ENCODE results near the gene IL36A. TPM values are rescaled to one million over a fixed set of nuclear protein-coding genes. Genes with fewer than 3 reads are reported as not detected.

Gene IL36A
- total RNA-seq, 1 donor from 2014 or later, result not detected

DNA sequence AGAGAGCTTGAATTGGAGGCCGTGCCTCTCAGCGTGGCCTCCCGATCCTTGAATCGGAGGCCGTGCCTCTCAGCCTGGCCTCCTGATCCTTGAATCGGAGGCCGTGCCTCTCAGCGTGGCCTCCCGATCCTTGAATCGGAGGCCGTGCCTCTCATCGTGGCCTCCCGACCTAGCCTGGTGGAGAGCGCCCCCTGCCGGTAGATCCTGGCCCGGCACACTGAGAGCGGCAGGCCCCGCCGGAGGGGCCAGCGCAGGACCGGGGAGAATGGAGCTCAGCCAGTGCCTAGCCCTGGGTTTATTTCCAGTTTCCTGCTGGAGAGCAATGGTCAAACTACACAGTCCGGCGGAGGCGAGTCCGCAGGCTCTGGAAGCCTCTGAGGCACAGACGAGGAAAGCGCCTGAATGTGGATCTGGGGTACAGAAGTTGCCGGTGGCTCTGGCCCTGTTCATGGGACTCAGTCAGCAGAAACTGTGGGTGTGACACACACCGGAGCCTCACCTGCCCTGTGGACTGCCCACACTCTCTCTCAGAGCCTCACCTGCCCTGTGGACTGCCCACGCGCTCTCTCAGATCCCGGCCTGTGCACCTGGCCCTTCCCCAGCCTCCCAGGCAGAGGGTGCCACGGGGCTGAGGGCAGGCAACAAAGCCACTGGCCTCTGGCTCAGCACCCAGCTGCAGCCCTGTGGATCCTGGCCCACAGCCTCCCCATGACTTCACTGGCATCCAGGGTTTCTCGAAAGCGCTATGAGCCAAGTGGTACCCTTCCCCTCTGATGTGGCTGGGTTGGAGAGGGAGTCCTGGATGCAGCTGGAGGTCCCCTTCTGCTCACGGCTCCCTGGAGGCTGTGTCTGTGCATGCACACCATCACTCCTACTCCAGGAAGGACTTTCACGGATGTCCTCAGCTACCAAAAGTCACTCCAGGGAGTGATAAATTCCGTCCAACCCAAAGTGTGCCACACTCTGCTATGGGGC is 45.9 kb downstream of the IL36A start:
- no peak for DNase-seq

DNA sequence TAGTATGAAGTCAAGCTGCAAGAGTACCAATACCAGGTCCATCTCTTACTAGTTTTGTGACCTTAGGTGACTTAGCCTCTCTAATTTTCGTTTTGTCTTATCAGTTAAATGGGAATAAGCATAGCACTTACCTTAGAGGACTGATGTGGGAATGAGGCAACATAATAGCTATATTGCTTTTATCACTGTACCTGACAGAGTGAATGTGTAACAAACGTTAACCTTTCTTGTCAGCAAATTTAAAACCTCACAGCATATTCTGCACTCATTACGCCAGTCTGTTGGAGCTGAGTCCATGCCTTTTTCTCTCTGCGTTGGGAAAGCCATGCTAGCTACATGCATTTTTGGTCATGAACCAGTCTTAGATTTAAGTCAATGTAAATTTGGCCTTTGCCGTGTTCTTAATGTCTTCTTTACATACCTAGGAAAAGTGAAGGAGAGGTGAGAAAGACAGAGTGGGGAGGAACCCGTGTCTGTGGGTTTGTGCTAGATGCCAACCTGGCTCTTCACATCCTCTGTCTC is 47.2 kb downstream of the IL36A start, which contains the start of gene IL36B:
Gene IL36B, minus strand, starts transcription at position 472 of the 522 bp plus-strand sequence.
- DNase-seq, result no peak

DNA sequence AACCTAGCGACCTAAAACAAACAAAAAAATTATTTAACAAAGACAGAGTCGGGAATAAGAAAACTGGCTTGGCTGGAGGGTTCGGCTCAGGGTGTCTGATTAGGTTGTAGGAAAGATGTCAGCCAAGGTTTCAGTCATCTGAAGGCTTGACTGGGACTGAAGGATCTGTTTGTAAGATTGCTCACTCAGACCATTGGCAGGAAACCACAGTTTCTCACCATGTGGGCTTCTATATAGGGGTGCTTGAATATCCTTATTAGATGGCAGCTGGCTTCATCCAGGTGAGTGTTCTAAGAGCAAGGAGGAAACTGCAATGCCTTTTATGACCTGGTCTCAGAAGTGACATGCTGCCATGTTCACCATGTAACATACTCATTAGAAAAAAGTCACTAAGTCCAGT is 48.4 kb downstream of the IL36A start:
- DNase-seq, result no peak

DNA sequence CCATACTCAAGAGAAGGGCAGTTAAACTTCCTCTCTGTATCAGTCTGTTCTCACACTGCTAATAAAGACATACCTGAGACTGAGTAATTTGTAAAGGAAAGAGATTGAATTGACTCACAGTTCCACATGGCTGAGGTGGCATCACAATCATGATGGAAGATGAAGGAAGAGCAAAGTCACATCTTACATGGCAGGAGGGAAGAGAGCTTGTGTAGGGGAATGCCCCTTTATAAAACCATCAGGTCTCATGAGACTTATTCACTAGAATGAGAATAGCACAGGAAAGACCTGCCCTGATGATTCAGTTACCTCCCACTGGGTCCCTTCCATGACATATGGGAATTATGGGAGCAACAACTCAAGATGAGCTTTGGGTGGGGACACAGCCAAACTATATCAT is 48.8 kb downstream of the IL36A start:
- no peak for DNase-seq

DNA sequence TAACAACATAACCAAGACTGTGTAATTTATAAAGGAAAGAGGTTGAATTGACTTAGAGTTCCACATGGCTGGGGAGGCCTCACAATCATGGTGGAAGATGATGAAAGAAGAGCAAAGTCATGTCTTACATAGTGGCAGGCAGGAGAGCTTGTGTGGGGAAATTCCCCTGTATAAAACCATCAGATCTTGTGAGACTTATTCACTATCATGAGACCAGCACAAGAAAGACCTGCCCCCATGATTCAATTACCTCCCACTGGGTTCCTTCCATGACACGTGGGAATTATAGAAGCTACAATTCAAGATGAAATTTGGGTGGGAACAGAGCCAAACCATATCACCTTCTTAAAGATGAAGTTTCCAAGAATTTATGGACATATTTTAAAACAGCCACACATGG is 51.3 kb downstream of the IL36A start:
- DNase-seq, result no peak

DNA sequence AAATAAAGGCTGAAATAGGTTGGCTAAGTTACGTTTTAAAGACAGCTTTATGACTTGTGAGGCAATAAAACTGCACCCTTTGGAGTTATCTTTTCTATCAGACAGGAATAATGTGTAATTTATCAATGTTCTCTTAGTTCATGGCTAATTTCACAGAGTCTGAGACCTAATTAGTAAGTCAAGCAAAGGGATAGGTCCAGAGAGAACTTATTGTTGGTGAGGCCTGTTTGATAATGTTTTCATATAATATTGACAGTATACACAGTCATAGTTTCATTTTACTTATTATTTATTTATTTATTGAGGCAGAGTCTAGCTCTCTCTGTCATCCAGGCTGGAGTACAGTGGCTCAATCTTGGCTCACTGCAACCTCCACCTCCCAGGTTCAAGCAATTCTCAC is 51.9 kb downstream of the IL36A start:
- DNase-seq, result no peak

Small RNAs within 50 kb of the gene (small RNA-seq; reads per million reads assigned to genes)
- gene HMGN2P23, result not detected

Other genes with a start within 250 kb of the IL36A start
- gene CKAP2L, start 240.8 kb upstream of the IL36A start, total RNA-seq, result 2.2 TPM
- gene IL1A, start 221.0 kb upstream of the IL36A start, total RNA-seq, result not detected
- gene IL1B, start 168.7 kb upstream of the IL36A start, total RNA-seq, result 0.78 TPM
- not detected for gene IL37, start 94.3 kb upstream of the IL36A start, total RNA-seq
- not detected for gene IL36G, start 27.5 kb upstream of the IL36A start, total RNA-seq
- gene IL36B, start 47.4 kb downstream of the IL36A start, total RNA-seq, result not detected
- not detected for gene IL36RN, start 53.7 kb downstream of the IL36A start, total RNA-seq
- gene IL1F10, start 62.5 kb downstream of the IL36A start, total RNA-seq, result not detected
- gene IL1RN, start 122.1 kb downstream of the IL36A start, total RNA-seq, result not detected
- gene PSD4, start 168.5 kb downstream of the IL36A start, total RNA-seq, result 4.2 TPM